ENCODE results near the gene NKX3-2.

The NKX3-2 gene

DNA sequence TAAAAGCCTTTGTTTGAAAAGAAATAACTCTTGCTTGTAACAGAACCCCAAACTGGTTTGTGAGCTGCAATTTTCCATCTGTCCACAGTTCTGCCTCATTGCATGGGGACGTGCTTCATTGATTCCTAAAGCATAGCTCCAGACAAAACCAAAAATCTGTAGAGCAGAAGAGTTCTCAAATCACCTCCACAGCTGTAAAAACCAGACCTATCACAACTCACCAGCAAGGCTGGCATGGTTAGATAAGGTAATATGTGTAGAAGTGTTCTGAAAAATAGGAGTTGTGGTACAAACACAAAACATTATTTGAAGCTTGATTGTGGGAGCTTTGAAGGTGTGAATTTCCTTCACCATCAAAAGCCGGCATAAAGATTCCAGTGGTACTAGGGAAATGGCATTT is 47.7 kb downstream of the NKX3-2 start:
- no peak for DNase-seq

DNA sequence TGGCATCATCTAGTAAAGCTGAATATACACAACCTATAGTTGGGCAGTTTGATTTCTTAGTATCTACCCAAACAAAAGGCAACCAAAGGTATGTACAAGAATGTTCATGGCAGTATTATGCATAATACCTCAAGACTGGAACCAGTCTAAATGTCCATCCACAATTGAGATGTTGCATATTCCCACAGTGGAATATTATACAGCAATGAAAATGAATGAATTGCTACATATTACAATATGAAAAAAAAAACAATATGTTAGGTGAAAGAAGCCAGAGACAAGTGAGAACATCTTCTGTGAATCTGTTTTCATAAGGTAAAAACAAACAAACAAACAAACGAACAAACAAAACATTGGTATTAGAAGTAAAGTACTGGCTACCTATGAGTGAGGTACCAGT is 48.6 kb downstream of the NKX3-2 start:
- no peak for DNase-seq

DNA sequence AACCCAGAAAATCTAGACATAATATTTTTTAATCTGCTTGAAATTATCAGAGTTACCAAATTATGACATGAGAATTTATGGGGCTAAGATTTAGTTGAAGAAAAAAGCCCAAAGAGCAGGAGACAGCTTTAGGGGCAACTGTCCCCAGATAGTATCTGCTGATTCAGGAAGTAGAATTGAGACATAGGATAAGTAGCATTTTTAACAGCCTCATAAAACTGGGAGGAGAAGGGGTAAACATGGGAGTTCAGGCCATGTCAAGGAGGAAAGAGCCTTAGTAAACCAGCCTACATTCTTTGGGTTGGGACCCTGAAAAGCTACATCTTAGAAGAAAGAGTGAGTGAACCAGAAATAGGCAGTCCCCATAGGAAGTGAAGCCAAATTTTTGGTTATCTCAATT is 50.5 kb downstream of the NKX3-2 start:
- DNase-seq = no peak

DNA sequence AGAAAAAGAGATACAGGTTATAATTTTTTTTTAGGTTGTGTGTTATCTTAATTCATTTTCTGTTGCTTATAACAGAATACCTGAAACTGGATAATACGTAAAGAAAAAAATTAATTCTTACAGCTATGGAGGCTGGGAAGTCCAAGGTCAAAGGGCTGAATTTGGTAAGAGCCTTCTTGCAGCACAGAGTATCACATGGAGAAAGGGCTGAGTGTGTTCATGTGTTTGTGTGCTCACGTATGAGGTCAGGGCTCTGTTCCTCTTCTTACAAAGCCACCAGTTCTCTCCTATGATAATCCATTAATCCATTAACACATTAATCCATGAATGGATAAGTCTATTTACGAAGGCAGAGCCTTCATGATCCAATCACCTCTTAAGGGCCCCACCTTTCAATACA is 51.6 kb downstream of the NKX3-2 start:
- DNase-seq = no peak

Measured in stimulated activated CD4-positive, alpha-beta T cell treated with anti-CD3 and anti-CD28 coated beads, Interleukin-2, amount 100 ng/mL, for 48 hours (primary cell).